ENCODE measurements around the gene PTPRK. TPM values are rescaled to one million over a fixed set of nuclear protein-coding genes. Genes with fewer than 3 reads are reported as not detected.

Gene PTPRK
- polyA plus RNA-seq, 1 experiment: 37.8 TPM

- no peak for DNase-seq (ENCODE audit: low read depth, low spot score)
These were observed 320.9 kb downstream of the PTPRK start for GRCh38 chr6:128199461-128199860.

GRCh38 chr6:128192972-128193371 lies 327.4 kb downstream of the PTPRK start:
- no peak for DNase-seq (ENCODE audit: low read depth, low spot score)
- POLR2A ChIA-PET: no interaction called here
- no peak overlapping the region for H3K4me3 ChIP-seq (ENCODE audit: low read depth, low read length)
- TF ChIP-seq CTCF (IDR thresholded peaks at IDR 0.05; ENCODE audit: low read depth, low read length): no peak
- no peaks in the 10 kb centered on the region for H3K27me3 ChIP-seq (ENCODE audit: control insufficient read depth, insufficient read depth, low read length)
- CTCF ChIA-PET: interaction anchor here (0.6 kb wide), 2 partner anchors 131 to 1828 kb away, joined by 3 to 9 read pairs; no protein-coding TSS in a partner anchor
- H3K9me3 ChIP-seq (ENCODE audit: control insufficient read depth, insufficient read depth, low read length): no peaks in the 10 kb centered on the region
- no peak overlapping the region for H3K27ac ChIP-seq (ENCODE audit: low read depth, low read length)

More at GRCh38 chr6:128199461-128199860, 320.9 kb downstream of the PTPRK start:
- no peak overlapping the region for H3K27ac ChIP-seq (ENCODE audit: low read depth, low read length)
- ChIA-PET POLR2A (no interaction called here), CTCF (no interaction called here)
- no peaks in the 10 kb centered on the region for H3K27me3 ChIP-seq (ENCODE audit: control insufficient read depth, insufficient read depth, low read length)
- TF ChIP-seq CTCF (IDR thresholded peaks at IDR 0.05; ENCODE audit: low read depth, low read length): no peak
- H3K4me3 ChIP-seq (ENCODE audit: low read depth, low read length): no peak overlapping the region
- H3K9me3 ChIP-seq (ENCODE audit: control insufficient read depth, insufficient read depth, low read length): no peaks in the 10 kb centered on the region

GRCh38 chr6:128188678-128189077 lies 331.7 kb downstream of the PTPRK start:
- no peak overlapping the region for H3K27ac ChIP-seq (ENCODE audit: low read depth, low read length)
- H3K27me3 ChIP-seq (ENCODE audit: control insufficient read depth, insufficient read depth, low read length): no peaks in the 10 kb centered on the region
- ChIA-PET CTCF (no interaction called here), POLR2A (no interaction called here)
- no peaks in the 10 kb centered on the region for H3K9me3 ChIP-seq (ENCODE audit: control insufficient read depth, insufficient read depth, low read length)
- no peak overlapping the region for H3K4me3 ChIP-seq (ENCODE audit: low read depth, low read length)
- TF ChIP-seq CTCF (IDR thresholded peaks at IDR 0.05; ENCODE audit: low read depth, low read length): no peak
- DNase-seq (ENCODE audit: low read depth, low spot score): no peak

GRCh38 chr6:128186729-128187128 lies 333.7 kb downstream of the PTPRK start:
- no peaks in the 10 kb centered on the region for H3K9me3 ChIP-seq (ENCODE audit: control insufficient read depth, insufficient read depth, low read length)
- ChIA-PET CTCF (no interaction called here), POLR2A (no interaction called here)
- no peak for DNase-seq (ENCODE audit: low read depth, low spot score)
- TF ChIP-seq CTCF (IDR thresholded peaks at IDR 0.05; ENCODE audit: low read depth, low read length): no peak
- H3K4me3 ChIP-seq (ENCODE audit: low read depth, low read length): peak overlapping the region; percentile 23
- H3K27ac ChIP-seq (ENCODE audit: low read depth, low read length): no peak overlapping the region
- no peaks in the 10 kb centered on the region for H3K27me3 ChIP-seq (ENCODE audit: control insufficient read depth, insufficient read depth, low read length)

- H3K9me3 ChIP-seq (ENCODE audit: control insufficient read depth, insufficient read depth, low read length): no peaks in the 10 kb centered on the region
- DNase-seq (ENCODE audit: low read depth, low spot score): no peak
- no peaks in the 10 kb centered on the region for H3K27me3 ChIP-seq (ENCODE audit: control insufficient read depth, insufficient read depth, low read length)
- ChIA-PET CTCF (no interaction called here), POLR2A (no interaction called here)
- H3K4me3 ChIP-seq (ENCODE audit: low read depth, low read length): no peak overlapping the region
- no peak for TF ChIP-seq CTCF (IDR thresholded peaks at IDR 0.05; ENCODE audit: low read depth, low read length)
- no peak overlapping the region for H3K27ac ChIP-seq (ENCODE audit: low read depth, low read length)
These were observed 340.4 kb downstream of the PTPRK start for GRCh38 chr6:128179876-128180438.
